Measurements from ENCODE around the gene TOB1. TPM values are rescaled to one million over a fixed set of nuclear protein-coding genes. Genes with fewer than 3 reads are reported as not detected.

TOB1 gene, protein sequence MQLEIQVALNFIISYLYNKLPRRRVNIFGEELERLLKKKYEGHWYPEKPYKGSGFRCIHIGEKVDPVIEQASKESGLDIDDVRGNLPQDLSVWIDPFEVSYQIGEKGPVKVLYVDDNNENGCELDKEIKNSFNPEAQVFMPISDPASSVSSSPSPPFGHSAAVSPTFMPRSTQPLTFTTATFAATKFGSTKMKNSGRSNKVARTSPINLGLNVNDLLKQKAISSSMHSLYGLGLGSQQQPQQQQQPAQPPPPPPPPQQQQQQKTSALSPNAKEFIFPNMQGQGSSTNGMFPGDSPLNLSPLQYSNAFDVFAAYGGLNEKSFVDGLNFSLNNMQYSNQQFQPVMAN
- total RNA-seq (2014; rRNA removed; shearing (Covaris generic)): 2.8 and 15.0 TPM in 2 replicates
- 14.3 and 14.9 TPM in 2 replicates for polyA plus RNA-seq (2015; cell fraction: cytosol; rRNA removed)
- polyA plus RNA-seq (2015; cell fraction: nucleus; rRNA removed): 15.8 and 19.0 TPM in 2 replicates

DNA sequence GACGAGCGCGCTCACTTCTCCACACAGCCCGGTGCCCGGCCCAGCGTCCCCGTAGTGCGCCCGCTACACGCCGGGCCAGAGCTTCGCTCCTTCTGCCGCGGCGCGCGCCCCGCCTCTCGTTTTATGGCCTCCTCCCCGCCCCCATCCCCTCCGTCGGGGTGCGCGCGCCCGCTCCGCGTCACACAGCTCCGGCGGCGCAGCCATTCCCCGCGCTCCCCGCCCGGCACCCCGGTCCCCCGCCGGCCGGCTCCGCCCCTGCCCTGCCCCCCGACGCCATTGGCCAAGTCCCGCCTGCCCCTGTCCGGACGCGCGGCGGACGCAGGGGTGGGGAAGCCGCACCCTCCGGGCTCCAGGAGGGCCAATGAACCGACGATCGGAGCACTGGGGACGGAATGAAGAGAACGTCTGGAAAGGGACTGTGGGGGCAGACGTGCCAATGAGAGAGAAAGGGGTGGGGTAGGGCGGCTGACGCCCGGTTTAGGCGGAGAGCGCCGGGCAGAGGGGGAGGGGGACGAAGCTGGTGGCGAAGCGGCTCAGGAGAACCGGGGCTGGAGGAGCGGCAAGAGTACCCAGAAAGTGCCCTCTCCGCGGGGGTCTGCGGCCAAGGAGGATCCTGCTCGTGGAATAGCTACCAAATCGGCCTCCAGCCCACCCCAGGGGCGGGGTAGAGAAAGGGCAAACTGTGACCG is at the start of gene TOB1:
Gene TOB1 (minus strand): TSS at position 94 of the 689 bp plus-strand sequence. CDS start 2,337 bp downstream, outside the sequence.
- peak; percentile 90 for DNase-seq (ENCODE audit: low read depth)

- no peak for DNase-seq (ENCODE audit: low read depth)
Measured at GRCh38 chr17:50914505-50915063, 48.4 kb upstream of the TOB1 start.

- DNase-seq (ENCODE audit: low read depth): no peak
Measured at GRCh38 chr17:50913120-50913519, 47.0 kb upstream of the TOB1 start.

- no peak for DNase-seq (ENCODE audit: low read depth)
Measured at GRCh38 chr17:50911890-50912289, 45.7 kb upstream of the TOB1 start.

- DNase-seq (ENCODE audit: low read depth): no peak
Measured at GRCh38 chr17:50911450-50911849, 45.3 kb upstream of the TOB1 start.

- DNase-seq (ENCODE audit: low read depth): no peak
Measured at GRCh38 chr17:50909765-50910605, 43.8 kb upstream of the TOB1 start.

- DNase-seq (ENCODE audit: low read depth): no peak
Measured at GRCh38 chr17:50908860-50909764, 43.0 kb upstream of the TOB1 start.

DNA sequence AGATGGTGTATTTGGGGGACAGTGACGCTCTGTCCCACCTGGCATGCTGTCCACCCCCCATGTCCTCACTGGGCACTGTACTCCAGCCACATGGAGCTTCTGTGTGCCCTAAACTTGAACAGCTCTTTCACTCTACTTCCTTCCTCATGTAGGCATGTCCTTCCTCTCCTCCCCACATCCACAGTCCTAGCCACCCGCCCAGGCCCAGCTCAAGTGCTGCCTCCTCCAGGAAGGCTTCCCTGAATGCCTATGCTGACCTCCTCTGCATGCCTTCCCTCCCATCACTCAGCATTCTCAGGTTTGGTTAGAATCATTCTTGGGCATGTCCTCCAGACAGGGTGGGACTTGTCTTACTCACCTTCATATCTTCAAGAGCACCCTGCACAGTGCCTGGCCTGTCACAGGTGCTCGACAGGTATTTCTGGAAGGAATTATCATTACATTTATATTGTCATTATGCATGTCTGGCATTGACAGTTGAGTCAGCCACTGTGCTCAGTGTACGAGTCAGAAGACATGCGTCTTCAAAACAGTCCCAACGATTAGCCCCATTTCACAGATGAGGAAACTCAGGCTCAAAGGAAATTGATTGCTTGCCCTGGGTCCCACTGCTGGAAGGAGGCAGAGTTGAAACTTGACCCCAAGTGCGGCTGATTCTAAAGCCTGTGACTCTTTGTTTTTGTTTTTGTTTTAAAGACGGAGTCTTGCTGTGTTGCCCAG is 42.1 kb upstream of the TOB1 start:
- no peak for DNase-seq (ENCODE audit: low read depth)

DNA sequence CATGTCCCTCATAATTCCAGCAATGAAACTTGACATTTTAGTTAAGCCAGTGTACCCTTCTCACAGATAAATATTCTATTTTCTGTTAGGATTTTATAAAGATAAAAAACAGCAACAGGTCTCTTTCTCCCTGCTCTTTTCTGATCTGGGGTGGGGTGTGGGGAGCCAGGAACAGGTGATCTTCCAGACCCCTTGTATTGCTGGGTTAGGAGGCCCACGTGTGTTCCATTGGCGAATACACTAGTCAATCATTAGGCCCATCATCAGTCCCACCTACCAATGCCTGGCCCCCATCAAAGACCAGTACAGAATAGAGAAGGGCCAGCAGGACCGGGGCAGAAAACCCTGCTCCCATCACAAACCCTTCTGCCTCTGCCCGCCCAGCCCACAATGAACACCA is 40.3 kb upstream of the TOB1 start:
- DNase-seq (ENCODE audit: low read depth): no peak

DNA sequence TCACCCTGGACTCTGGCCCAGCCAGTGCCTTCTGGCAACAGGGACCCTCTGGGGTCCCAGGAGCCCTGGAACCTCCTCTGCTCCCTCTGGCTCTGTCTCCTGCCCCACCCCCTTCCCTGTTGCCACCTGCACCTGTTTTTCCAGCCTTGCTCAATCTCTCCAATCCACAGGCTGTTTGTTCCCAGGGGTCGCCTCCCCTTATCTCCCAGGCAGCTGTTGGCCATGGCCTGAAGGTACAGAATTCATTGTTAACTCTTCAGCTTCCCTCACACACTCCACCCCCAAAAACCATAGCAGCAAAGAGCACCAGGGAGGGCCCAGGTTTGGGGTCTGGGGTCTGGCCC is 39.3 kb upstream of the TOB1 start:
- no peak for DNase-seq (ENCODE audit: low read depth)

DNA sequence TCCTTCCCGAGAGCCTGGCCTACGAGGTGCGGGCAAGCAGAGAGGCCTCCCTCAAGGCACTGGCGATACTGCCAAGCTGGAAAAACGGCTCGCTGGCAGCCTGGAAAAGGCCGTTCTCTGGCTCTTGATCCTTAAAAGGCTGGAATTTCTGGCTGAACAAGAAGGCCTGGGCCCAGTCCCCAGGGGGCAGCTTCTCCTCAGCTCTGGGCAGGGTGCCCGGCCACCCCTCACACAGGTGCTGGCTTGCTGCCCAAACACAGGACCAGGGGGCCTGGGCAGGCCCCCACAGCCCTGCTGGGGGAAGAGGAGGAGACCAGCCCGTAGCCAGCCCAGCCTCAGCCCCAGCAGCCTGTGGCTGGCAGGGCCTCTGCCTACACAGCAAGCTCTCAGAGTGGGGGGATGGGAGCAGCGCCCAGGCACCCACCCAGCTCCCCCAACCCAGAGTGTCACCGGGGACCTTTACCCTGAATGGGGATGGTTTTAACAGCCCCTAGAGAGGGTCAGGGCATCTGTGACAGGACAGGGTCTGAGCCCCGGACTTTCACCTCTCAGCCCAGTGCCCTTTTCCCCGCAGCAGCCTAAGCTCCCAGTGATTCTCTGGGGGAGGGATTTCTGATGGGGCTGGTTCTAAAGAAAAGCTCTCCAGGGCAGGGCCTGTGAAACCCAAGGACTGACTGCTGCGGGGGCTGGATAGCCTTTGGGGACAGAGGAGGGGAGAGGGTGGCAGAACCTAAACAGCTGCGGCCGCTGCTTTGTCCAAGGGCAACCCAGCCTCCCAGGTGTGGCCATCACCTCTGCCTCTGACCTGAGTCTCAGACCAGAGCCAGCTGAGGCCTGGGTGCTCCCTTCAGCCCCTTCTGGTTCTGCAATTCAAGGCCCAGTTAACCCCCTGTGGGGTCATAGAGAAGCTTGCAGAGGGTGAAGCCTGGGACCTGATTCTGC is 38.6 kb upstream of the TOB1 start:
- no peak for DNase-seq (ENCODE audit: low read depth)

GRCh38 chr17:50903604-50904517 is 37.7 kb upstream of the TOB1 start:
- DNase-seq (ENCODE audit: low read depth): no peak

DNA sequence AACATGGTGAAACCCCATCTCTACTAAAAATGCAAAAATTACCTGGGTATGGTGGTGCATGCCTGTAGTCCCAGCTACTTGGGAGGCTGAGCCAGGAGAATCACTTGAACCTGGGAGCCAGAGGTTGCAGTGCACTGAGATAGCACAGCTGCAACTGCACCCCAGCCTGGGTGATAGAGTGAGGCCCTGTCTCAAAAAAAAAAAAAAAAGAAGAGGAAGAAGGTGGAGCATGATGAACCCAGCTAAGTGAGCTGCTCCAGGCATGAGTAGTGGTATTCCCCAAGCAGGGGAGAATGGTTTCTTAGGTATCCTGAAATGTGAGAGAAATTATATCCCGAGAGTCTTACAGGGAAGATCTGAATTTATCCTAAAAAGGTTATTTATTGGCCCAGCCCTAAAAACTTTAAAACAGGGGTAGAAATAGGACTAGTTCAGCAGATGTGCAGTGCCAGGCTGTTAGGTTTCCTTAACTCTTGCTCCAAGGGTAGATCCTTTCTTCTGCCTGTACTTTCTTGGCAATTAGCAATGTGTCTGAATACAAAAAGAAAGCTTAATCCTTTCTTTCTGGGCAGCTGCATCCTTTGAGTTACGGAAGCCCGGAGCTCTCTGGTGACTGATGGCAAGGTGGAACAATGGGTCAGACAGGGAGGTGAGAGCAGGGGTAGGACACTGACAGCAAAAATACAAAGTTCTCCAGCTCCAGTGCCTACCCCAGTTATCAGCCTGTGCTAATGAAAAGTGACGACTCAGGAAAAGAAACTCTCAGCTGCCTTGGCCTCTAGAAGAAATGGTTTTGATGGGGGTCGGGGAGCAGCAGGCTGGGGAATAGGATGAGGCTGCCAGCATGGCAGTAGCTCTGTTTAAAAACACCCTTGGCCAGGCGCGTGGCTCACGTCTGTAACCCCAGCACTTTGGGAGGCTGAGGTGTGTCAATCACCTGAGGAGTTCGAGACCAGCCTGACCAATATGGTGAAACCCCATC is 36.5 kb upstream of the TOB1 start:
- no peak for DNase-seq (ENCODE audit: low read depth)

GRCh38 chr17:50900383-50900892 is 34.3 kb upstream of the TOB1 start:
- no peak for DNase-seq (ENCODE audit: low read depth)

- no peak for DNase-seq (ENCODE audit: low read depth)
Measured at GRCh38 chr17:50899559-50900319, 33.6 kb upstream of the TOB1 start.
